Measurements from ENCODE around the gene CYP2J2. TPM values are rescaled to one million over a fixed set of nuclear protein-coding genes. Genes with fewer than 3 reads are reported as not detected.
A peak's percentile ranks its signal among the peaks of the same experiment; 100 is the strongest.
"Not testable (repeated sequence)": the region's sequence is repeated elsewhere in the genome, so short reads cannot be mapped to it uniquely, and the experiment has no call there.

The CYP2J2 gene
- total RNA-seq, result 1 to 10 TPM; 1.2 to 5.7 TPM

- H3K9me3 ChIP-seq, result no peaks in the 10 kb centered on the region
- 2% methylated on average over 22 of the region's 42 CpGs for WGBS
- peak within 1 kb of the TSS in 1 of 2 donors; percentile 33 for H3K27ac ChIP-seq
- H3K27me3 ChIP-seq (replicated peaks; ENCODE audit: insufficient read depth), result no peaks in the 10 kb centered on the region
- no peaks in the 10 kb centered on the region for H3K4me1 ChIP-seq (replicated peaks)
- TF ChIP-seq POLR2AphosphoS5 (IDR thresholded peaks at IDR 0.05) (peak; percentile 10), POLR2A (IDR thresholded peaks at IDR 0.05) (peak; percentile 32), CTCF (IDR thresholded peaks at IDR 0.05) (no peak)
- no peaks in the 10 kb centered on the region for H3K36me3 ChIP-seq
- DNase-seq (ENCODE audit: low spot score), result peak; percentile 33
- intact Hi-C loops (cut with DNase I), result no loop called here
- H3K4me3 ChIP-seq, result peak within 1 kb of the TSS; percentile 43 to 48
These were observed at the start of gene CYP2J2 for GRCh38 chr1:59926381-59927123. Gene CYP2J2 (minus strand): TSS chr1:59926773. CDS start chr1:59926746, 27 bp downstream.

- intact Hi-C loops (cut with DNase I), result loop anchor here (5.0 to 10.0 kb wide), 4 partner anchors 311 to 1881 kb away; no protein-coding TSS in a partner anchor
- H3K4me3 ChIP-seq, result no peak overlapping the region
- no peaks in the 10 kb centered on the region for H3K9me3 ChIP-seq
- TF ChIP-seq POLR2A (IDR thresholded peaks at IDR 0.05) (no peak), POLR2AphosphoS5 (IDR thresholded peaks at IDR 0.05) (no peak), CTCF (IDR thresholded peaks at IDR 0.05) (no peak)
- no peaks in the 10 kb centered on the region for H3K36me3 ChIP-seq
- H3K27ac ChIP-seq, result no peak overlapping the region
- 91% methylated on average over 1 of the region's 1 CpG for WGBS
- DNase-seq (ENCODE audit: low spot score), result no peak
- no peaks in the 10 kb centered on the region for H3K27me3 ChIP-seq (replicated peaks; ENCODE audit: insufficient read depth)
- no peaks in the 10 kb centered on the region for H3K4me1 ChIP-seq (replicated peaks)
These were observed 47.1 kb upstream of the CYP2J2 start for GRCh38 chr1:59973719-59974118.

GRCh38 chr1:59972216-59972927 is 45.8 kb upstream of the CYP2J2 start:
- no peak overlapping the region for H3K4me3 ChIP-seq
- no peaks in the 10 kb centered on the region for H3K36me3 ChIP-seq
- DNase-seq (ENCODE audit: low spot score), result no peak
- no peak overlapping the region for H3K27ac ChIP-seq
- TF ChIP-seq CTCF (IDR thresholded peaks at IDR 0.05) (no peak), POLR2A (IDR thresholded peaks at IDR 0.05) (no peak), POLR2AphosphoS5 (IDR thresholded peaks at IDR 0.05) (no peak)
- intact Hi-C loops (cut with DNase I), result loop anchor here (5.0 to 10.0 kb wide), 4 partner anchors 312 to 1882 kb away; no protein-coding TSS in a partner anchor
- no peaks in the 10 kb centered on the region for H3K9me3 ChIP-seq
- H3K27me3 ChIP-seq (replicated peaks; ENCODE audit: insufficient read depth), result no peaks in the 10 kb centered on the region
- 92% methylated on average over 20 of the region's 20 CpGs for WGBS
- peaks cover 4% of the 10 kb centered on the region for H3K4me1 ChIP-seq (replicated peaks)

GRCh38 chr1:59971464-59971911 is 44.9 kb upstream of the CYP2J2 start:
- intact Hi-C loops (cut with DNase I), result loop anchor here (5.0 to 10.0 kb wide), 4 partner anchors 313 to 1883 kb away; no protein-coding TSS in a partner anchor
- TF ChIP-seq POLR2A (IDR thresholded peaks at IDR 0.05) (no peak), POLR2AphosphoS5 (IDR thresholded peaks at IDR 0.05) (peak; percentile 38), CTCF (IDR thresholded peaks at IDR 0.05) (peak; percentile 72 to 89 (median 86))
- H3K9me3 ChIP-seq, result no peaks in the 10 kb centered on the region
- H3K27me3 ChIP-seq (replicated peaks; ENCODE audit: insufficient read depth), result no peaks in the 10 kb centered on the region
- H3K4me1 ChIP-seq (replicated peaks), result peaks cover 11% of the 10 kb centered on the region
- H3K4me3 ChIP-seq, result no peak overlapping the region
- no peaks in the 10 kb centered on the region for H3K36me3 ChIP-seq
- no peak overlapping the region for H3K27ac ChIP-seq
- DNase-seq (ENCODE audit: low spot score), result peak; percentile 60
- 15% methylated on average over 19 of the region's 19 CpGs for WGBS

GRCh38 chr1:59969542-59970175 is 43.1 kb upstream of the CYP2J2 start:
- not testable (repeated sequence) for H3K27ac ChIP-seq; H3K36me3 ChIP-seq; H3K4me3 ChIP-seq; H3K27me3 ChIP-seq (replicated peaks; ENCODE audit: insufficient read depth); DNase-seq (ENCODE audit: low spot score); H3K9me3 ChIP-seq
- intact Hi-C loops (cut with DNase I), result loop anchor here (5.0 to 10.0 kb wide), 4 partner anchors 315 to 1885 kb away; no protein-coding TSS in a partner anchor
- WGBS, result 97% methylated on average over 18 of the region's 42 CpGs
- peaks cover 13% of the 10 kb centered on the region for H3K4me1 ChIP-seq (replicated peaks)

GRCh38 chr1:59968746-59969145 is 42.2 kb upstream of the CYP2J2 start:
- intact Hi-C loops (cut with DNase I); H3K36me3 ChIP-seq; H3K9me3 ChIP-seq; H3K27me3 ChIP-seq (replicated peaks; ENCODE audit: insufficient read depth); DNase-seq (ENCODE audit: low spot score); H3K27ac ChIP-seq; H3K4me3 ChIP-seq: not testable (repeated sequence)
- 91% methylated on average over 17 of the region's 17 CpGs for WGBS
- peaks cover 13% of the 10 kb centered on the region for H3K4me1 ChIP-seq (replicated peaks)

Data from prostate gland (tissue), 2 donors.